ENCODE data around the gene GSG1L2. TPM values are rescaled to one million over a fixed set of nuclear protein-coding genes. Genes with fewer than 3 reads are reported as not detected.

The GSG1L2 gene
- total RNA-seq, 1 donor from 2014 or later: not detected

GRCh38 chr17:9824797-9825338, 3.0 kb upstream of the GSG1L2 start:
- no peak for DNase-seq (ENCODE audit: low read depth in 2 of 2)

GRCh38 chr17:9824094-9824493, 2.2 kb upstream of the GSG1L2 start:
- DNase-seq (ENCODE audit: low read depth in 2 of 2): no peak

GRCh38 chr17:9820448-9820847, 1.4 kb downstream of the GSG1L2 start:
- DNase-seq (ENCODE audit: low read depth in 2 of 2): no peak

- DNase-seq (ENCODE audit: low read depth in 2 of 2): no peak
These were observed 3.1 kb downstream of the GSG1L2 start for GRCh38 chr17:9818760-9819159.

GRCh38 chr17:9817086-9817485, 4.8 kb downstream of the GSG1L2 start:
- no peak for DNase-seq (ENCODE audit: low read depth in 2 of 2)

- DNase-seq (ENCODE audit: low read depth in 2 of 2): no peak
These were observed 5.4 kb downstream of the GSG1L2 start for GRCh38 chr17:9816472-9816871.

- DNase-seq (ENCODE audit: low read depth in 2 of 2): no peak
These were observed 7.4 kb downstream of the GSG1L2 start for GRCh38 chr17:9814337-9814945.

GRCh38 chr17:9813166-9813565, 8.7 kb downstream of the GSG1L2 start:
- DNase-seq (ENCODE audit: low read depth in 2 of 2): no peak

GRCh38 chr17:9811537-9811936, 10.3 kb downstream of the GSG1L2 start:
- DNase-seq (ENCODE audit: low read depth in 2 of 2): no peak

GRCh38 chr17:9811086-9811485, 10.8 kb downstream of the GSG1L2 start:
- DNase-seq (ENCODE audit: low read depth in 2 of 2): no peak

GRCh38 chr17:9810100-9810949, 11.6 kb downstream of the GSG1L2 start:
- DNase-seq (ENCODE audit: low read depth in 2 of 2): no peak

- no peak for DNase-seq (ENCODE audit: low read depth in 2 of 2)
These were observed 12.5 kb downstream of the GSG1L2 start for GRCh38 chr17:9809409-9809808.

GRCh38 chr17:9806699-9807098, 15.2 kb downstream of the GSG1L2 start:
- DNase-seq (ENCODE audit: low read depth in 2 of 2): no peak

GRCh38 chr17:9805769-9806168, 16.1 kb downstream of the GSG1L2 start:
- DNase-seq (ENCODE audit: low read depth in 2 of 2): no peak

- DNase-seq (ENCODE audit: low read depth in 2 of 2): no peak
These were observed 19.2 kb downstream of the GSG1L2 start for GRCh38 chr17:9802697-9803096.

GRCh38 chr17:9802294-9802693, 19.6 kb downstream of the GSG1L2 start:
- DNase-seq (ENCODE audit: low read depth in 2 of 2): no peak

- DNase-seq (ENCODE audit: low read depth in 2 of 2): no peak
These were observed 20.4 kb downstream of the GSG1L2 start for GRCh38 chr17:9801505-9801904.

- no peak for DNase-seq (ENCODE audit: low read depth in 2 of 2)
These were observed 23.2 kb downstream of the GSG1L2 start for GRCh38 chr17:9798724-9799123.

GRCh38 chr17:9798008-9798407, 23.9 kb downstream of the GSG1L2 start:
- DNase-seq (ENCODE audit: low read depth in 2 of 2): no peak

- no peak for DNase-seq (ENCODE audit: low read depth in 2 of 2)
These were observed 29.6 kb downstream of the GSG1L2 start for GRCh38 chr17:9792181-9792840.

GRCh38 chr17:9790889-9791876, 30.7 kb downstream of the GSG1L2 start, which contains the start of gene DHRS7C:
Gene DHRS7C (minus strand): TSS chr17:9791592. CDS start chr17:9791284, 308 bp downstream.
- no peak for DNase-seq (ENCODE audit: low read depth in 2 of 2)
